ENCODE measurements around the gene AKAP9.

GRCh38 chr7:92064438-92065029 is 123.9 kb downstream of the AKAP9 start:
- TF ChIP-seq CTCF (optimal IDR thresholded peaks at IDR 0.05 in 1 of 3, IDR thresholded peaks at IDR 0.05 in 1 of 3, conservative IDR thresholded peaks at IDR 0.05 in 1 of 3; ENCODE audit: extremely low read depth in 1 of 3, insufficient read depth in 2 of 3, low read length in 3 of 3), result no peak
- TF ChIP-seq EZH2 (IDR thresholded peaks at IDR 0.05; ENCODE audit: low read length), result no peak
